Left renal pelvis (tissue), 4 donors: Measurements from ENCODE around the gene GRK5. TPM values are rescaled to one million over a fixed set of nuclear protein-coding genes. Genes with fewer than 3 reads are reported as not detected.

Experiments
- DNase-seq, 4 donors: peaks; one replicate each; pipeline ENCODE4 v3.0.0-alpha.2; 2013; ENCODE audit warnings: low read depth in 4 of 4, low spot score in 3 of 4
- polyA plus RNA-seq, 4 donors: library from polyadenylated mRNA; unstranded; fragments of 120-200 nt; gene quantifications; one replicate each; pipeline ENCODE4 v1.2.1, GENCODE V29; 2013; ENCODE audit not compliant: insufficient read length in 4 of 4

Gene GRK5
- polyA plus RNA-seq, 4 donors = 14.5 to 35.1 (median 18.2) TPM

GRCh38 chr10:119494236-119495020, 287.1 kb downstream of the GRK5 start:
- DNase-seq = no peak

GRCh38 chr10:119495021-119495505, 287.7 kb downstream of the GRK5 start:
- DNase-seq = no peak

- no peak for DNase-seq
Measured at GRCh38 chr10:119495545-119495944, 288.2 kb downstream of the GRK5 start.

GRCh38 chr10:119496273-119496672, 288.9 kb downstream of the GRK5 start:
- DNase-seq = no peak

GRCh38 chr10:119497243-119497642, 289.9 kb downstream of the GRK5 start:
- DNase-seq = no peak

GRCh38 chr10:119498889-119499676, 291.7 kb downstream of the GRK5 start:
- no peak for DNase-seq

- no peak for DNase-seq
Measured at GRCh38 chr10:119499677-119500002, 292.3 kb downstream of the GRK5 start.

GRCh38 chr10:119500123-119500795, 292.9 kb downstream of the GRK5 start:
- DNase-seq = no peak

GRCh38 chr10:119500821-119501220, 293.4 kb downstream of the GRK5 start:
- DNase-seq = no peak

- no peak for DNase-seq
Measured at GRCh38 chr10:119501690-119502089, 294.3 kb downstream of the GRK5 start.

GRCh38 chr10:119502209-119502608, 294.8 kb downstream of the GRK5 start:
- DNase-seq = no peak

GRCh38 chr10:119502618-119503155, 295.3 kb downstream of the GRK5 start:
- no peak for DNase-seq

GRCh38 chr10:119503821-119504220, 296.4 kb downstream of the GRK5 start:
- no peak for DNase-seq

GRCh38 chr10:119504651-119505050, 297.3 kb downstream of the GRK5 start:
- DNase-seq = no peak

GRCh38 chr10:119505131-119505551, 297.8 kb downstream of the GRK5 start:
- no peak for DNase-seq

Other genes with a start within 250 kb of the GRK5 start
- 10 to 100 TPM in 1 of 4 donors, 1 to 10 TPM in 3; 3.5 to 19.5 (median 4.4) TPM for gene NANOS1, start 177.9 kb upstream of the GRK5 start, polyA plus RNA-seq
- gene EIF3A, start 126.8 kb upstream of the GRK5 start, polyA plus RNA-seq = 100 to 1,000 TPM; 143 to 198 (median 184) TPM
- gene DENND10, start 103.5 kb upstream of the GRK5 start, polyA plus RNA-seq = 10 to 100 TPM; 54.0 to 61.7 (median 56.5) TPM
- gene SFXN4, start 41.9 kb upstream of the GRK5 start, polyA plus RNA-seq = 10 to 100 TPM; 14.7 to 31.1 (median 27.4) TPM
- 100 to 1,000 TPM; 166 to 290 (median 276) TPM for gene PRDX3, start 28.8 kb upstream of the GRK5 start, polyA plus RNA-seq